AG09309 (cell line): Measurements from ENCODE around the gene MEN1.

ENCODE experiments used
- DNase-seq: peaks from one replicate; pipeline ENCODE4 v3.0.0-alpha.2; 2010; ENCODE audit warnings: low read depth
- H3K4me3 ChIP-seq: 2 replicates; pipeline ENCODE4 v1.5.1; 2011; ENCODE audit warnings: mild to moderate bottlenecking, low read depth, low read length, moderate library complexity; ENCODE audit not compliant: control insufficient read depth
- TF ChIP-seq, protein P1 (sequence below): IDR thresholded peaks from 2 replicates; pipeline ENCODE4 v1.5.1; 2011; ENCODE audit warnings: mild to moderate bottlenecking, low read depth, low read length, inconsistent platforms; ENCODE audit not compliant: insufficient read depth, control insufficient read depth; ENCODE audit errors: missing control alignments

MEN1 gene

GRCh38 chr11:64801158-64801464 is 9.2 kb downstream of the MEN1 start:
- TF ChIP-seq, protein P1, sequence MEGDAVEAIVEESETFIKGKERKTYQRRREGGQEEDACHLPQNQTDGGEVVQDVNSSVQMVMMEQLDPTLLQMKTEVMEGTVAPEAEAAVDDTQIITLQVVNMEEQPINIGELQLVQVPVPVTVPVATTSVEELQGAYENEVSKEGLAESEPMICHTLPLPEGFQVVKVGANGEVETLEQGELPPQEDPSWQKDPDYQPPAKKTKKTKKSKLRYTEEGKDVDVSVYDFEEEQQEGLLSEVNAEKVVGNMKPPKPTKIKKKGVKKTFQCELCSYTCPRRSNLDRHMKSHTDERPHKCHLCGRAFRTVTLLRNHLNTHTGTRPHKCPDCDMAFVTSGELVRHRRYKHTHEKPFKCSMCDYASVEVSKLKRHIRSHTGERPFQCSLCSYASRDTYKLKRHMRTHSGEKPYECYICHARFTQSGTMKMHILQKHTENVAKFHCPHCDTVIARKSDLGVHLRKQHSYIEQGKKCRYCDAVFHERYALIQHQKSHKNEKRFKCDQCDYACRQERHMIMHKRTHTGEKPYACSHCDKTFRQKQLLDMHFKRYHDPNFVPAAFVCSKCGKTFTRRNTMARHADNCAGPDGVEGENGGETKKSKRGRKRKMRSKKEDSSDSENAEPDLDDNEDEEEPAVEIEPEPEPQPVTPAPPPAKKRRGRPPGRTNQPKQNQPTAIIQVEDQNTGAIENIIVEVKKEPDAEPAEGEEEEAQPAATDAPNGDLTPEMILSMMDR, result no peak
- no peak for DNase-seq
- no peak overlapping the region for H3K4me3 ChIP-seq

DNA sequence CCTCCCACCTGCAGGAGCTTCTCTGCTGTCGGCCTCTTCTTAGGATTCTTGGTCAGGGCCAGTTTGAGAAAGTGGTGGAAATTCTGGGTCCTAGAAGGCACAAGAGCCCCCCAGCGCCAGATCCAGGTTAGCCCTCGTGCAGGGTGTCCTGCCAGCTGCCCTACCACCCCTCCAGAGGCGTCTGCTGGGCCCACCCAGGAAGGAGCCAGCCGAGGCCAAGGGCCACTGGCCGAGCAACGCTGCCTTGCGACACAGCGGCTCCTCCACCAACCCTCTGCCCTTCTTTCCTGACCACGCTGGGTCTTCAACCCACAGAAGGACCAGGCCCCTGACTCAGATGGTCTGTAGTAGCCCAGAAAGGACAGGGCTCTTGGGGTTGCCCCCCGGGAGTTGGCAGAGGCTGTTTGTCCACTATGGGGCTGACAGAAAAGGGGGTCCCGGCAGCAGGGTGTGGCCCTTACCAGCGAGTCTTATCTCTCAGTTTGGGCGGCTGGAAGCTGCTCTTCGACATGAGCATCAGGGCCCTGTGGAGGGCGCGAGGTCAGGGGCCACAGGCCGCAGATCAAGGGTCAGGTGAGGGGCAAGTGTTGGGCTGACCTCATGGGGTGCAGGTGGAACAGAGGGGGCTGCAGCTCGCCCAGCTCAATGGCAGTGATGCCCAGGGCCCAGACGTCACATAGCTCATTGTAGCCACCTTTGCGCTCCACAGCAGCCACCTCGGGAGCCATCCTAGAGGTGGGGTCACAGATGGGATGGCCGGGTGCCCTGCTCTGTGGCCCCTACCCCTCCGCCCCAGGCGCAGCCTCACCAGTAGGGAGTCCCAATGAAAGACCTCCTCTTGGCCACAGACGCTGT is 9.8 kb downstream of the MEN1 start:
- no peak overlapping the region for H3K4me3 ChIP-seq
- no peak for DNase-seq
- TF ChIP-seq, protein P1, result no peak

GRCh38 chr11:64799623-64800302 is 10.6 kb downstream of the MEN1 start:
- DNase-seq, result no peak
- H3K4me3 ChIP-seq, result no peak overlapping the region
- TF ChIP-seq, protein P1, result no peak

DNA sequence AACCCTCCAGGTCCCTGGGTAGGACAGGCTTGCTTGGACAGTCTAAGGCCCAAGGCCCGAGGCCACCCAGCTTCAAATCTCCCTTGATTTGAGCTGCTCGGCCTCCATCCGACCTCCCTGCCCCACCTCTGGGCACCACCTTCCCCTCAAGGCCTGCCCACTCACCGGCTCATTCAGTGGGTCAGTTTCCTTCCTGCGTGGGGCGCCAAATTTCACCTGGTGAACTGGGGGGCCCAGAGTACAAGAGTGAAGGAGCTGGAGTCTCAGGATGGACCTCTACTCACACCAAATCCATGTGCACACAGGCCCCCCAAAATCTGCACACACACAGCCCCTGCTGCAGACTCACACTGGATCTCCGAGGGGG is 11.1 kb downstream of the MEN1 start:
- DNase-seq, result no peak
- no peak overlapping the region for H3K4me3 ChIP-seq
- TF ChIP-seq, protein P1, result no peak

- H3K4me3 ChIP-seq, result no peak overlapping the region
- TF ChIP-seq, protein P1, result no peak
Measured at GRCh38 chr11:64796757-64797541, 13.4 kb downstream of the MEN1 start.

DNA sequence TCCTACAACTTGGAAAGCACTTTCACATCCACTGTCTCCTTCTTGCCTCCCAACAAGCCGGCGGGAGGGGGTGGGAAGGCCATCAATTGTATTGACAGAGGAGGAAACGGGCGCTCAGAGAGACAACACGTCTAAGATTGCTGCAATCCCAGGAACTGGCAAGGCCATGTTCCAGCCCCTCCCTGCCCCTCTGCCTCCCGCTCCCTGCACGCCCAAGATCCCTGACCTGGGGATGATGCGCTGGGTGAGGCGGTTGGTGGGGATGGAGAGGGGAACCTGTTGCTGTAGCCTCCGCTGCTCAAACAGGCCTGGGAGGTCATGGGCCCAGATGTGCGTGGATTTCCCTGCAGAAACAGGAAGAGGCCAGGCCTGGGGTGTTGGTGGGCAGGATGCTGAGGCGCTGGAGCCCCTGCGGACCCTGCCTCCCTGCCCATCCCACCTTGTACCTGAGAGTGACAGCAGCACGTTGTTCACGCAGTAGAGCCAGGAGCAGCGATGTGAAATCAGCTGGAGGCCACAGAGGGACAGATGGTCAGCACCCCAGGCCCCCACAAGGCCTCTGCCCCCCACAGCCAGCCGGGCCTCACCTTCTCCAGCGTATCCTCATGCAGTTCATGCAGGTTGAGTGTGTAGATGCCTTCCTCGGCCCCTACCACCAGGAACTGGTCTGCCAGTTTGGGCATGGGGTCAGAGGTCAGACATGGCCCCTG is 14.1 kb downstream of the MEN1 start:
- no peak overlapping the region for H3K4me3 ChIP-seq
- TF ChIP-seq, protein P1, result no peak
- no peak for DNase-seq

More at GRCh38 chr11:64796757-64797541, 13.4 kb downstream of the MEN1 start:
- no peak for DNase-seq
